BE2C (cell line): ENCODE results near the gene RTL5.
A peak's percentile ranks its signal among the peaks of the same experiment; 100 is the strongest.

ENCODE experiments used
- DNase-seq: peaks from one replicate; pipeline ENCODE4 v3.0.0-alpha.2; 2020
- H3K27me3 ChIP-seq: fragments of 250-450 bp; sonication (Bioruptor Pico); 2 replicates; pipeline ENCODE4 v1.5.1; 2020; ENCODE audit warnings: mild to moderate bottlenecking
- H3K36me3 ChIP-seq: fragments of 250-450 bp; sonication (Bioruptor Pico); 2 replicates; pipeline ENCODE4 v1.5.1; 2020; ENCODE audit warnings: mild to moderate bottlenecking
- H3K4me1 ChIP-seq: fragments of 250-450 bp; sonication (Bioruptor Pico); 2 replicates; pipeline ENCODE4 v1.5.1; 2020
- H3K4me3 ChIP-seq: 2 replicates; pipeline ENCODE4 v1.5.1; 2011; ENCODE audit warnings: low read depth, low read length
- H3K9me3 ChIP-seq: fragments of 250-450 bp; sonication (Bioruptor Pico); 2 replicates; pipeline ENCODE4 v1.5.1; 2020
- TF ChIP-seq, protein P1 (sequence below): IDR thresholded peaks from 2 replicates; pipeline ENCODE4 v1.5.1; 2012; ENCODE audit warnings: mild to moderate bottlenecking, low read depth, low read length

The RTL5 gene

DNA sequence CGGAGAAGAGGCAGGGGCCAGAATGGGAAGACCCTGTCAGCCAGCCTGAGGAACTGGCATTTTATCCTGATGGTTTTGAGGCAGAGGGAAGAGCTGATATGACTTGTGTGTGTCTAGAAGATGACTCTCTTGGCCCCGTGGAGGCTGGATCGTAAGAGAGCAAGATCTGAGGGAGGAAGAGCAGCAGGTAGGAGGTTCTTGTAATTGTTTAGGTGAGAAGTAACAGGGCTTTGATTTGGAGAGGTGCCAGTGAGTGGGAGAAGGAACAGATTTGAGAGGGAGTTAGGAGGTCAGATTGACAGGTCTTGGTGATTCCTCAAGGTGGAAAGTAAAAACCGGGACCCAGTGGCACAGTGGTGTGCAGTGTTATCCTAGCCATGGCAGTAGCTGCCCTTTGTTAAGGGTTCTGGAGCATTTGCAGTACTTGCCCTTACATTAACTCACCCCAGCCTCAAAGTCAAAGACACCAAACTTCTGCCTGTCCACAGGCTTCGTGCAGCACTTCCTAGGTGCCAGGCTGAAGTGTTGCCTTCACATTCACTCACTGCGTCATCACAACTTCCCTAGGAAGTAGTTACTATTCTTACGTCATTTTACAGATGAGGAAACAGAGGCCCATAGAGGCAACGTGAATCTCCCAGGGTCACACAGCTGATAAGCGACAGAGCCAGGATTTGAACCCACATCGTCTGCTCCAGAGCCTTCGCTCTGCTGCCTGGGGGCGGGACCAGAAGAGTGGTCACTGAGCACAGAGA is 23.7 kb downstream of the RTL5 start:
- H3K4me3 ChIP-seq, result no peak overlapping the region
- DNase-seq, result no peak
- H3K4me1 ChIP-seq, result peaks cover under 1% of the 10 kb centered on the region; the same call in 1 of the 2 replicates
- H3K27me3 ChIP-seq, result no peaks in the 10 kb centered on the region
- no peaks in the 10 kb centered on the region for H3K9me3 ChIP-seq
- H3K36me3 ChIP-seq, result peaks cover 12% of the 10 kb centered on the region
- TF ChIP-seq, protein P1, sequence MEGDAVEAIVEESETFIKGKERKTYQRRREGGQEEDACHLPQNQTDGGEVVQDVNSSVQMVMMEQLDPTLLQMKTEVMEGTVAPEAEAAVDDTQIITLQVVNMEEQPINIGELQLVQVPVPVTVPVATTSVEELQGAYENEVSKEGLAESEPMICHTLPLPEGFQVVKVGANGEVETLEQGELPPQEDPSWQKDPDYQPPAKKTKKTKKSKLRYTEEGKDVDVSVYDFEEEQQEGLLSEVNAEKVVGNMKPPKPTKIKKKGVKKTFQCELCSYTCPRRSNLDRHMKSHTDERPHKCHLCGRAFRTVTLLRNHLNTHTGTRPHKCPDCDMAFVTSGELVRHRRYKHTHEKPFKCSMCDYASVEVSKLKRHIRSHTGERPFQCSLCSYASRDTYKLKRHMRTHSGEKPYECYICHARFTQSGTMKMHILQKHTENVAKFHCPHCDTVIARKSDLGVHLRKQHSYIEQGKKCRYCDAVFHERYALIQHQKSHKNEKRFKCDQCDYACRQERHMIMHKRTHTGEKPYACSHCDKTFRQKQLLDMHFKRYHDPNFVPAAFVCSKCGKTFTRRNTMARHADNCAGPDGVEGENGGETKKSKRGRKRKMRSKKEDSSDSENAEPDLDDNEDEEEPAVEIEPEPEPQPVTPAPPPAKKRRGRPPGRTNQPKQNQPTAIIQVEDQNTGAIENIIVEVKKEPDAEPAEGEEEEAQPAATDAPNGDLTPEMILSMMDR, result no peak

- Histone ChIP-seq H3K36me3 (peaks cover 12% of the 10 kb centered on the region), H3K9me3 (no peaks in the 10 kb centered on the region), H3K27me3 (no peaks in the 10 kb centered on the region), H3K4me1 (no peaks in the 10 kb centered on the region), H3K4me3 (no peak overlapping the region)
- DNase-seq, result peak; percentile 59
- TF ChIP-seq, protein P1, result peak; percentile 30; the same call in 1 of the 2 replicates
These were observed 24.4 kb downstream of the RTL5 start for GRCh38 chrX:72107320-72107719.

DNA sequence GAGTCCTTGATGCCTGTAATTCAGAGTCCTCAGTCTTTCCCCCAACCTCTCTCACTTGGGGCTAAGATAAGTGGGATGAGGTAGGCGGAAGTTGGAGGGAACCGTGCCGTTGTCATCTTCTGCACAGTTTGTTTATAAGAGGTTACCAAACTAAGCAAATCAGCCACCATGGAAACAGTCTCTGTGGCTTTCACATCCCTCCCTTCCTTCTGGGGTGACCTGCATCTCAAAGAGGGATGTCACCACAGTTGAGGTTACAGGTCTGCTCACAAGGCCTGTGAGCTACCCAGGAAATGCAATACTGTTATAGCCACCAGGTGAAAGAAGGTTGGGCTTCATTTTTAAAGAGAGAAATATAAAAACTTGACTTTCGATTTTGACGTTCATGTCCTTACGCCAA is 26.3 kb downstream of the RTL5 start:
- no peak for DNase-seq

GRCh38 chrX:72102760-72103159 is 29.0 kb downstream of the RTL5 start:
- peaks cover under 1% of the 10 kb centered on the region; the same call in 1 of the 2 replicates for H3K36me3 ChIP-seq
- H3K9me3 ChIP-seq, result no peaks in the 10 kb centered on the region
- DNase-seq, result no peak
- no peaks in the 10 kb centered on the region for H3K4me1 ChIP-seq
- no peaks in the 10 kb centered on the region for H3K27me3 ChIP-seq
- TF ChIP-seq, protein P1, result no peak
- H3K4me3 ChIP-seq, result no peak overlapping the region

More for the DNA sequence above, 26.3 kb downstream of the RTL5 start:
- no peaks in the 10 kb centered on the region for H3K27me3 ChIP-seq
- peaks cover 12% of the 10 kb centered on the region for H3K36me3 ChIP-seq
- no peaks in the 10 kb centered on the region for H3K9me3 ChIP-seq
- TF ChIP-seq, protein P1, result no peak
- H3K4me1 ChIP-seq, result no peaks in the 10 kb centered on the region
- no peak overlapping the region for H3K4me3 ChIP-seq

DNA sequence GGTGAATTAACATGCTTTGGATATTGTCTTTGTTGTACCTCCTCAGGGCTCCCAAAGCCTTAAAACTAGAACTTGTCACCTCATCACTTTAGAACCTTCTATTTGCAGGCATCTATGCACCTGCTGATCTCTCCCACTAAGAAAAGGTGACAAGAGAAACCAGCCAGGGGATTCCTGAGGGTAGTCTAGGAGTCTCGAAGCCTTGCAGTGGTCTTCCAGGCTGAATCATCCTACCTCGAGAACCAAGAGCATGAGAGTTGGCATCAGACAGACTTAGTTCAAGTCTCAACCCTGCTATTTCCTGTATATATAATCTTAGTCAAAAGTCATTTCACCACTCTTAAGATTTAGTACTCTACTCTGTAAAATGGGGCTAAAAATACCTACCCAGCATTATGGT is 29.6 kb downstream of the RTL5 start:
- Histone ChIP-seq H3K4me3 (no peak overlapping the region), H3K4me1 (no peaks in the 10 kb centered on the region), H3K9me3 (no peaks in the 10 kb centered on the region), H3K27me3 (no peaks in the 10 kb centered on the region), H3K36me3 (peaks cover 4% of the 10 kb centered on the region)
- DNase-seq, result no peak
- TF ChIP-seq, protein P1, result no peak

DNA sequence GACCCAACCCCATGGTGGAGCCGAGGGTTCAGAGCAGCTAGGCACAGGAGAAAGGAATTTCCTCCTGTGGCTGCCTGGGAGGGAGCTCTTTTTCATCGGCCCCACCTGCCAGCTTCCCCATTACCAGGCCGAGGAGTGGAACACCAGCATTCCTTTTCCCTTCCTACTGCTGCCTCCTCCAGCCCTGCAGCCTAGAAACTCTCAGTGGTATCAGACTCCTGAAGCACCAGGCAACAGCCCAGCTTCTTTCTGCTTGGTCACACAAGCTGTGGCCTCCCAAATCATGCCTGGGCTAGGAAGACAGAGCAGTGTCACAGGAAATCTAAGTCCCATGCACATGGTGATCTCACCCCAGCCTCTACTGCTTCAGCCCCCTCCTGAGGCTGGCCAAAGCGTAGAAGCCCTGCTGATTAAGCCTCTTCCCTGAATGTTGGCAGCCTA is 30.1 kb downstream of the RTL5 start:
- TF ChIP-seq, protein P1, result no peak
- H3K4me1 ChIP-seq, result no peaks in the 10 kb centered on the region
- no peak for DNase-seq
- H3K9me3 ChIP-seq, result no peaks in the 10 kb centered on the region
- H3K27me3 ChIP-seq, result no peaks in the 10 kb centered on the region
- peaks cover 4% of the 10 kb centered on the region for H3K36me3 ChIP-seq
- H3K4me3 ChIP-seq, result no peak overlapping the region
